Heart left ventricle (tissue), 13 donors: Measurements from ENCODE around the gene ACTBL2.

Experiments used
- POLR2A ChIP-seq, 2 donors: fragments of 450-650 bp; IDR thresholded peaks; one replicate each; pipeline ENCODE4 v1.6.1; 2017; ENCODE audit warnings: antibody characterized with exemption in 2 of 2, mild to moderate bottlenecking in 2 of 2, moderate library complexity in 2 of 2
- TF ChIP-seq, protein P1 (sequence below), 12 donors: fragments of 200-600 bp; sonication (generic) in 4 of 12; IDR thresholded peaks; one replicate each; pipeline versions ENCODE4 v1.5.0 to v1.8.0; 2018 to 2022; ENCODE audit warnings: antibody characterized with exemption in 12 of 12, mild to moderate bottlenecking in 5 of 12
- donor health status: ischemic (EF 13 %, LVEDD 7.1; RV severe dilation, severe dysfunction).
- donor health status: DM: no; HTN: yes; CAD: no.
- donor health status: DM: no; HTN: no; CAD: no.
- donor health status: ischemic (EF 25% LVEDD 6.9; RV normal size, moderate dysfunction).
- donor health status: ischemic (EF 25% LVEDD 5.7; RV mildly dilated, moderate dysfunction).
- donor health status: ischemic (EF 35%, LVEDD 5.7; RV mildly dilated, moderate dysfunction).
- donor health status: nonischemic (EF 11% LVEDD 7.7; RV severe dilation, severe dysfunction).
- donor health status: DM: yes; HTN: yes; CAD: no.
- donor health status: PGD.
- donor health status: ischemic (EF 29% LVEDD 5.4; RV normal size, mild dysfunction).
- donor health status: nonischemic (EF 23%, LVEDD 6.1; RV moderate dilation, normal function).

DNA sequence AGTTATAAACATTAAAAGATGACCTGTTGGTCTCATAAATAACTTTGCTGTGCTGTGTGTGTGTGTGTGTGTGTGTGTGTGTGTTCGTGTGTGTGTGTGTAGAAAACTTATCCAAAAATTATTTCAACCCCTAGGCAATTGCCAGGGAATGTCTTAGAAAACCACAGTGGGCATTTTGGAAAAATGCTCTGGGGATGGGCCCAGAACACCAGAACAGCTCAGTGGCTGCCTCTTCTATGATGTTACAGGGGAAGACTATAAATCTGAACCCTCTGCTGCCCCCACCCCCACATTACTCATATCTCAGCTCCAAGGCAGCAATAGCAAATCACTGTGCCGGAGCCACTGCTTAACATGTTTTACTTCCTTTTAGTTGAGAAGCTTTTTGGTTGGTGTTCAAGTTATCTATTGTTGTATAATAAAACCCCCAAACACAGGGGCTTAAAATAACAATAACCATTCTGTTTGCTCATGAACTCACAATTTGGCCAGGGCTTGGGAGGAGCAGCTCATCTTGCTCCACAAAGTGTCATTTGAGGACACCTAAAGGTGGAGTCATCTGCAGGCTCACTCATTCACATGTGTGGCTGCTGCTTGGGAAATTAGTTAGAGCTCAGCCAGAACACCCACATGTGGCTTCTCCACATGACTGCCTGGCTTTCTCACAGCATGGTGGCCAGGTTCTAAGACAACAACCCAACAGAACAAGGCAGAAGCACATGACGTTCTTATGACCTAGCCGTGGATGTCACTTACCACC lies 40.4 kb downstream of the ACTBL2 start:
- TF ChIP-seq POLR2A (IDR thresholded peaks at IDR 0.05): no peak
- TF ChIP-seq, protein P1, sequence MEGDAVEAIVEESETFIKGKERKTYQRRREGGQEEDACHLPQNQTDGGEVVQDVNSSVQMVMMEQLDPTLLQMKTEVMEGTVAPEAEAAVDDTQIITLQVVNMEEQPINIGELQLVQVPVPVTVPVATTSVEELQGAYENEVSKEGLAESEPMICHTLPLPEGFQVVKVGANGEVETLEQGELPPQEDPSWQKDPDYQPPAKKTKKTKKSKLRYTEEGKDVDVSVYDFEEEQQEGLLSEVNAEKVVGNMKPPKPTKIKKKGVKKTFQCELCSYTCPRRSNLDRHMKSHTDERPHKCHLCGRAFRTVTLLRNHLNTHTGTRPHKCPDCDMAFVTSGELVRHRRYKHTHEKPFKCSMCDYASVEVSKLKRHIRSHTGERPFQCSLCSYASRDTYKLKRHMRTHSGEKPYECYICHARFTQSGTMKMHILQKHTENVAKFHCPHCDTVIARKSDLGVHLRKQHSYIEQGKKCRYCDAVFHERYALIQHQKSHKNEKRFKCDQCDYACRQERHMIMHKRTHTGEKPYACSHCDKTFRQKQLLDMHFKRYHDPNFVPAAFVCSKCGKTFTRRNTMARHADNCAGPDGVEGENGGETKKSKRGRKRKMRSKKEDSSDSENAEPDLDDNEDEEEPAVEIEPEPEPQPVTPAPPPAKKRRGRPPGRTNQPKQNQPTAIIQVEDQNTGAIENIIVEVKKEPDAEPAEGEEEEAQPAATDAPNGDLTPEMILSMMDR (IDR thresholded peaks at IDR 0.05): no peak
